Activated T-helper 1 cell treated with anti-CD3 and anti-CD28 coated beads, Interleukin-12 subunit alpha, Interleukin-12 subunit beta, Interleukin-2, Interleukin-4 antibody, amounts not matched to agents 30 ng/mL and 10 ng/mL and 1 ng/mL, durations not matched to agents 14 hours and 24 hours and 36 hours (primary cell): ENCODE measurements around the gene HEXIM2. TPM values are rescaled to one million over a fixed set of nuclear protein-coding genes. Genes with fewer than 3 reads are reported as not detected.
A peak's percentile ranks its signal among the peaks of the same experiment; 100 is the strongest.

ENCODE experiments used
- DNase-seq: peaks from one replicate; pipeline ENCODE4 v3.0.0; 2021; ENCODE audit warnings: low spot score
- H3K27ac Mint-ChIP-seq: one replicate; pipeline ENCODE4 v1.8.0; 2021; ENCODE audit warnings: mild to moderate bottlenecking, mixed read lengths
- H3K27me3 Mint-ChIP-seq: one replicate; pipeline ENCODE4 v1.8.0; 2022; ENCODE audit warnings: mild to moderate bottlenecking, moderate library complexity, mixed read lengths; ENCODE audit not compliant: insufficient read depth
- H3K36me3 Mint-ChIP-seq: one replicate; pipeline ENCODE4 v1.8.0; 2021; ENCODE audit warnings: low read depth, mixed read lengths
- H3K4me1 Mint-ChIP-seq: one replicate; pipeline ENCODE4 v1.8.0; 2021; ENCODE audit warnings: low read depth, mixed read lengths
- H3K4me3 Mint-ChIP-seq: one replicate; pipeline ENCODE4 v1.8.0; 2021; ENCODE audit warnings: mild to moderate bottlenecking, moderate library complexity, mixed read lengths
- H3K9me3 Mint-ChIP-seq: one replicate; pipeline ENCODE4 v1.8.0; 2021; ENCODE audit warnings: mixed read lengths
- intact Hi-C: fragments of 100-400 bp; cut with micrococcal nuclease; formaldehyde crosslinking; loops from one replicate; pipeline ENCODE4 v1.15.1; 2024
- total RNA-seq: library from RNA; stranded (reverse); gene quantifications from 2 replicates; pipeline ENCODE4 v1.2.3, GENCODE V29; 2022

The HEXIM2 gene
- total RNA-seq, 1 donor from 2014 or later: 6.7 TPM

GRCh38 chr17:45139533-45139920 lies 22.1 kb upstream of the HEXIM2 start:
- Mint-ChIP-seq H3K9me3 (no peaks in the 10 kb centered on the region), H3K4me1 (peaks cover 10% of the 10 kb centered on the region), H3K27me3 (peaks cover 2% of the 10 kb centered on the region), H3K4me3 (no peak overlapping the region), H3K36me3 (peaks cover 4% of the 10 kb centered on the region), H3K27ac (no peak overlapping the region)
- intact Hi-C loops: loop anchor here (5.0 kb wide), 1 partner anchor 248 kb away; no protein-coding TSS in a partner anchor
- DNase-seq: no peak

GRCh38 chr17:45143094-45143670 lies 18.5 kb upstream of the HEXIM2 start:
- peaks cover 11% of the 10 kb centered on the region for H3K4me1 Mint-ChIP-seq
- H3K27me3 Mint-ChIP-seq: no peaks in the 10 kb centered on the region

DNA sequence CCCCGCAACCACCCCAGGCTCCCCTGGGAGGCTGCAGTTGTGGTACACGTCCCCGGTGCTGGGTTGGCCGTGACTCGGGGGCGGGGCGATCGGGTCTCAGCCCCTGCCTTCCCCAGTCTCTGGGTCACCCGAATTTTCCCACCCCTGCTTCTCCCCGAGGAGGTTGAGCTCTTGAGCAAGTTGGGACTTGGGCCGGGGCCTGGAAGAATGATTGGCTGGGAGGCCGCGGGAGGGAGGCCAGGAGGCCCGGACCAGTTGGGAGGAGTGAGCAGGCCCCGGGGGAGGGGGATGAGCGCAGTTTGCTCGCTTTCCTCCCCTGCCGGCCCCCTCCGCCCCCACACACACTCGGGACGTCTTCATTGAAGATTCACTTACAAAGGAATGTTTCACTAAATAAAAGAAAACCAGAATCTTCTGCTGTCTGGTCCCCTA lies 17.9 kb upstream of the HEXIM2 start:
- no peaks in the 10 kb centered on the region for H3K9me3 Mint-ChIP-seq
- no peaks in the 10 kb centered on the region for H3K27me3 Mint-ChIP-seq
- intact Hi-C loops: no loop called here
- H3K4me1 Mint-ChIP-seq: peaks cover 11% of the 10 kb centered on the region
- H3K27ac Mint-ChIP-seq: no peak overlapping the region
- no peak for DNase-seq
- H3K4me3 Mint-ChIP-seq: no peak overlapping the region
- peaks cover 2% of the 10 kb centered on the region for H3K36me3 Mint-ChIP-seq

More at GRCh38 chr17:45143094-45143670, 18.5 kb upstream of the HEXIM2 start:
- Mint-ChIP-seq H3K36me3 (peaks cover 4% of the 10 kb centered on the region), H3K9me3 (no peaks in the 10 kb centered on the region), H3K27ac (no peak overlapping the region), H3K4me3 (no peak overlapping the region)
- no peak for DNase-seq
- intact Hi-C loops: no loop called here

GRCh38 chr17:45144199-45145034 lies 17.3 kb upstream of the HEXIM2 start:
- no peak for DNase-seq
- Mint-ChIP-seq H3K27me3 (no peaks in the 10 kb centered on the region), H3K4me1 (peaks cover 11% of the 10 kb centered on the region), H3K4me3 (peak overlapping the region; percentile 19), H3K9me3 (no peaks in the 10 kb centered on the region), H3K27ac (no peak overlapping the region), H3K36me3 (peaks cover 5% of the 10 kb centered on the region)
- intact Hi-C loops: no loop called here

DNA sequence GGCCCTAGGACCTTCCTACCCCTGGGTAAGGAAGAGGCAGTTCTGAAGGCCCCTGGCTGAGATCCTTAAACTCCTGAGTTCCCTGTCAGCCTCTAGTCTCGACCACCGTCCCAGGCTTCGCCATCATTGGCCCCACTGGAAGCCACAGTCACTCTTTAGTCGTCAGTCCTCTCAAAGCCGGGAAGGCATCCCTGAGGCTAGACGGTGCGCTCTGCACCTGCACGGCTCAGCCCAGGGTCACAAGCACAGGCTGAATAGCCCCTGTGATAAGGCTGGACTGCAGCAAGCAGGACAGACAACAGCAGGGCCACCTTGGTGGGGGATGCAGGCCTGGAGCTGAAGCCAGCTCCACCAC lies 16.7 kb upstream of the HEXIM2 start:
- H3K36me3 Mint-ChIP-seq: peaks cover 11% of the 10 kb centered on the region
- H3K4me1 Mint-ChIP-seq: peaks cover 11% of the 10 kb centered on the region
- H3K4me3 Mint-ChIP-seq: peak overlapping the region; percentile 19
- H3K27ac Mint-ChIP-seq: no peak overlapping the region
- H3K9me3 Mint-ChIP-seq: no peaks in the 10 kb centered on the region
- DNase-seq: no peak
- intact Hi-C loops: no loop called here
- no peaks in the 10 kb centered on the region for H3K27me3 Mint-ChIP-seq

GRCh38 chr17:45146166-45146565 lies 15.5 kb upstream of the HEXIM2 start:
- peak overlapping the region; percentile 43 for H3K27ac Mint-ChIP-seq
- H3K4me3 Mint-ChIP-seq: peak overlapping the region; percentile 96
- intact Hi-C loops: no loop called here
- H3K36me3 Mint-ChIP-seq: peaks cover 15% of the 10 kb centered on the region
- H3K9me3 Mint-ChIP-seq: no peaks in the 10 kb centered on the region
- no peaks in the 10 kb centered on the region for H3K27me3 Mint-ChIP-seq
- DNase-seq: no peak
- H3K4me1 Mint-ChIP-seq: peaks cover 16% of the 10 kb centered on the region

DNA sequence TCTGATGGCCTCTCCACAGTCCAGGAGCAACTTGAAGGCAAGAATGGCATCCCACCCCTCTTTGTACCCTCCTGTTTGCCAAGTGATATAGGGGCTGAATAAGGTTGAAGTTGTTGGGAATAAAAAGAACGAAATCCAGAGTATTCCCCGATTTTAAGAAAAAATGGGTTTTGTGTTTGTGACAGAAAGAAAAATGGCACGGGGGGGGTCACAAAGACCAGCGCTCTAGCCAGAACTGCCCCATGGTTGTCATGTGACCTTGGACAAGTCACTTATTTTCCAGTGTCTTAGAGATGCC lies 15.1 kb upstream of the HEXIM2 start:
- DNase-seq: no peak
- H3K36me3 Mint-ChIP-seq: peaks cover 16% of the 10 kb centered on the region
- intact Hi-C loops: no loop called here
- peak overlapping the region; percentile 96 for H3K4me3 Mint-ChIP-seq
- peak overlapping the region; percentile 98 for H3K27ac Mint-ChIP-seq
- no peaks in the 10 kb centered on the region for H3K9me3 Mint-ChIP-seq
- H3K27me3 Mint-ChIP-seq: no peaks in the 10 kb centered on the region
- peaks cover 19% of the 10 kb centered on the region for H3K4me1 Mint-ChIP-seq

DNA sequence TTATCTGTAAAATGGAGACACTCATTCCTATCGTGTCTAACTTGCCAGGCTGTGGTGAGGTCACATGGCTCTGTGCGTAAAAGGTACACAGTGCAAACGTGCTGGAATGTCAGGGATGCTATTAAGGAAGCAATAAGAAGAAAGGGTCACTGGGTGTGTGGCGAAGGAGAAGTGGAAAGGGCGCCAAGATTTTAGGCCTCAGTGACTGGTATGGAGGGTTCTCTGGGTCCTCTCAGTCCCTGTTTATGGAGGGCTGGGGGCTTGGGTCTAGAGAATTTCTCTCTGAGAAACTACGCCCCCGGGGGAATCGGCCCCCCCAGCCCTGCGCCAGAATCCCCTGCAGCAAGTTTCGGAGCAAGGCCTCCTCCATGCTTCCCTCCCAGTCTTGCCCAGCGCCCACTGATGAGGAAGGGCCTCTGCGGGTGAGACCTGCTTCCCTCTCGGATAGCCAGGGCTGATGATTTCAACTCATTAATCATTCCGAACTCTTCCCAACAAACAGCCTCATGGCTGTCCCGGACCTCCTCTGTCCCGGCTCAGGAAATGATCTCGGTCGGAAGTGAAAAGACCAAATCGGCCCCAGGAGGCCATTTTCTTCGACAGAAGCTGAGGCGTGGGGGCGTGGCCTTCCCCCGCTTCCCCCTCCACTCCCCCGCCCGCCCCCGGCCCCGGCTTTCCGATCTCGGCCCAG lies 14.6 kb upstream of the HEXIM2 start:
- Mint-ChIP-seq H3K9me3 (no peaks in the 10 kb centered on the region), H3K27me3 (no peaks in the 10 kb centered on the region), H3K27ac (peak overlapping the region; percentile 98), H3K36me3 (peaks cover 17% of the 10 kb centered on the region), H3K4me3 (peak overlapping the region; percentile 96), H3K4me1 (peaks cover 24% of the 10 kb centered on the region)
- intact Hi-C loops: loop anchor here (1.0 kb wide), 2 partner anchors 12 to 458 kb away; partner anchors contain the start of genes ACBD4 and CCDC43
- no peak for DNase-seq

- no peaks in the 10 kb centered on the region for H3K27me3 Mint-ChIP-seq
- peaks cover 17% of the 10 kb centered on the region for H3K36me3 Mint-ChIP-seq
- intact Hi-C loops: loop anchor here (1.0 to 2.0 kb wide), 8 partner anchors 12 to 458 kb away; partner anchors contain the start of genes ACBD4, CCDC43, HEXIM2 and MAP3K14
- peak; percentile 76 for DNase-seq
- no peaks in the 10 kb centered on the region for H3K9me3 Mint-ChIP-seq
- H3K4me1 Mint-ChIP-seq: peaks cover 26% of the 10 kb centered on the region
- peak overlapping the region; percentile 98 for H3K27ac Mint-ChIP-seq
- peak overlapping the region; percentile 96 for H3K4me3 Mint-ChIP-seq
Measured at GRCh38 chr17:45147581-45148182, 14.0 kb upstream of the HEXIM2 start.

DNA sequence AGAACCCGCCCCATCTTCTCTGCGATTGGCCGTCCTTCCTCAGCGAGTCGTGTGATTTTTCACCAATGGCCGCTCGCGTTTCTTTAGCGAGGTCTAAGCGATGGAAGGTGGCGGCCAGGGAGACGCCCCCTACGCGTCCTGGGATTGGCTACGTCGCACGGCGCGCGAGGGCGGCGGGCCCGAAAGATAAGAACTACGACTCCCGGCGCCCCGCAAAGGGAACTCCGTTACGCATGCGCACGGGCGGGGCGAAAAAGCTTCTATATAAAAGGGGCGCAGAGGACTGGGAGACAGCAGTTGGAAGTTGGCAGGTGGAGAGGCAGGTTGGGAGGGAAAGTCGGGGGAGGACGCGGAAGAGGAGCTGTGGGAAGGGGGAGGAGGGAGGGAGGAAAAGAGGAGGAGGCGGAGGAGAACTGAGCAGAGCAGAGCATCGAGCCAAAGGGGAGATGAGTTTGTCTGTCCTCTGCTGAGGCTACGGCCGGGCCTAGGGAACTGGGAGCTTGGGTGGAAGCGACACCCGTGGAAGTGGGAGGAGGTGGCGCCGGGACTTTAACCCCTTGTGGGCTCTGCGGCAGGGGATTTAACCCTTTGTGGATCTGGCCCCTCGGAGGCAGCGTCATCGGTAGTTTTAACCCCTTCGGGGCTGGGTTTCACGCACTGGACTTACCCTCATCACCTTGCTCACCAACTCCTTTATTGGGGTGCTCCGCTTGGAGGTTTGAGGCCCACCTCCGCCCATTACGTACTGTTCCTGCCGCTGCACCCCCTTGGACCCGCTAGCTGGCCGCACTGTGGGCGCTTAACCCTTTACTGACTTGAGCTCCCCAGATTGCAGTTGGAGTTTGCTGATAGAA lies 13.3 kb upstream of the HEXIM2 start, which contains the start of gene HEXIM1:
HEXIM1 (plus strand) TSS at position 293 of the 854 bp plus-strand sequence. CDS start 716 bp downstream, outside the sequence.
- Mint-ChIP-seq H3K36me3 (peaks cover 17% of the 10 kb centered on the region), H3K27ac (peak within 1 kb of the TSS; percentile 98), H3K4me3 (peak within 1 kb of the TSS; percentile 96), H3K4me1 (peaks cover 26% of the 10 kb centered on the region), H3K9me3 (no peaks in the 10 kb centered on the region), H3K27me3 (no peaks in the 10 kb centered on the region)
- DNase-seq: peak; percentile 99
- intact Hi-C loops: loop anchor here (1.0 to 2.0 kb wide), 6 partner anchors 13 to 169 kb away; partner anchors contain the start of genes HEXIM2, MAP3K14 and NMT1

DNA sequence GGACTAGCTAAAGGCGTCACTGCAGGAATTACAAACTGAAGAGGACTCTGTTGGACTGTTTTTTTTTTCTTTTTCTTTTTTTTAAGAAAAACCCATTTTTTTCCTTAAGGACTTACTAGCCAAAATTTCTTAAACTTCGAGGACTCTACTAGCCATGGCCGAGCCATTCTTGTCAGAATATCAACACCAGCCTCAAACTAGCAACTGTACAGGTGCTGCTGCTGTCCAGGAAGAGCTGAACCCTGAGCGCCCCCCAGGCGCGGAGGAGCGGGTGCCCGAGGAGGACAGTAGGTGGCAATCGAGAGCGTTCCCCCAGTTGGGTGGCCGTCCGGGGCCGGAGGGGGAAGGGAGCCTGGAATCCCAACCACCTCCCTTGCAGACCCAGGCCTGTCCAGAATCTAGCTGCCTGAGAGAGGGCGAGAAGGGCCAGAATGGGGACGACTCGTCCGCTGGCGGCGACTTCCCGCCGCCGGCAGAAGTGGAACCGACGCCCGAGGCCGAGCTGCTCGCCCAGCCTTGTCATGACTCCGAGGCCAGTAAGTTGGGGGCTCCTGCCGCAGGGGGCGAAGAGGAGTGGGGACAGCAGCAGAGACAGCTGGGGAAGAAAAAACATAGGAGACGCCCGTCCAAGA lies 12.5 kb upstream of the HEXIM2 start:
- DNase-seq: peak; percentile 73
- peak overlapping the region; percentile 96 for H3K4me3 Mint-ChIP-seq
- H3K36me3 Mint-ChIP-seq: peaks cover 17% of the 10 kb centered on the region
- intact Hi-C loops: loop anchor here (2.0 kb wide), 1 partner anchor 50 kb away; no protein-coding TSS in a partner anchor
- H3K27ac Mint-ChIP-seq: peak overlapping the region; percentile 98
- peaks cover 26% of the 10 kb centered on the region for H3K4me1 Mint-ChIP-seq
- H3K27me3 Mint-ChIP-seq: no peaks in the 10 kb centered on the region
- H3K9me3 Mint-ChIP-seq: no peaks in the 10 kb centered on the region
